Right lobe of liver (tissue), 4 donors: ENCODE measurements around the gene TNFRSF1B.

Experiments
- CTCF ChIP-seq, 4 donors: fragments of 200-600 bp in 3 of 4; fragments of 450-650 bp in 1 of 4; IDR thresholded peaks; one replicate each; pipeline versions ENCODE4 v1.5.1 to v1.8.0; 2016 to 2022; ENCODE audit warnings: antibody characterized with exemption in 4 of 4, mild to moderate bottlenecking in 2 of 4
- POLR2A ChIP-seq: fragments of 450-650 bp; IDR thresholded peaks from one replicate; pipeline ENCODE4 v1.6.1; 2017; ENCODE audit warnings: antibody characterized with exemption, mild to moderate bottlenecking
- donor health status: DM: no; HTN: no; CAD: no.
- donor health status: DM: no; HTN: no; CAD: no.
- donor health status: DM: no; HTN: yes; CAD: no.

- TF ChIP-seq CTCF (IDR thresholded peaks at IDR 0.05) (no peak), POLR2A (no peak)
These were observed 9.7 kb downstream of the TNFRSF1B start for GRCh38 chr1:12176298-12177118.
